ENCODE results near the gene TRABD2A.
"Not testable (repeated sequence)": the region's sequence is repeated elsewhere in the genome, so short reads cannot be mapped to it uniquely, and the experiment has no call there.

TRABD2A gene

DNA sequence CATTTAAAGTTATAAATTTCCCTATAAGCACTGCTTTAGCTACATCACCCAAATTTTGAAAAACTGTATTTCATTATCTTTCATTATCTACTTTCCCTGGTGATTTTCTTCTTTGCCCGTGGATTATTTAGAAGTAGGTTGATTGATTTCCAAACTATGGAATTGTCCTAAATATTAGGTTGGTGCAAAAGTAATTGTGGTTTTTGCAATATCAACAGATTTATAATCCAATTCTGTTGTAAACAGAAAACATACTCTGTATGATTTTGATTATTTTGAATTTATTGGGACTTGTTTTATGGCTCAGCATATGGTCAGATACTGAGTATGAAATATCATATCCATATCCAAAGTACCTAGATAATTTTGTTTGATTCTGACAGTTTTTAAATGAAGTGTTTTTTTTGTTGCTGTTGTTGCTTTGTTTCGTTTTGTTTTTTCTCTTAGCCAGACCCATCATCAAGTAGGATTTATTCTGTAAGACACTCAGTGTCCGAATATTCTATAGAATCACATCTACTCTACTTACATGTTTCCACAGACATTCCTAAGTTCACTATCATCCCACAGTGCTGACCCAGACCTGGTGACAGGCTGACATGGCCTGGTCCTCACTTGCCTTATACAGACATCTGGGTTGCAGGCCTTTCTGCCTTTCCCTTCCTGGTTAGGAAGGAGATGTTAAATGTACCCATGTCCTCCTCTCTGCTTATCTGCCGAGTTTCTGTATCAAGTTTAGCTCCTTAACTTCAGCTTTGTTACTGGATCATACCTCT lies 2.1 kb upstream of the TRABD2A start:
- TF ChIP-seq JUND (IDR thresholded peaks at IDR 0.05; ENCODE audit: low read depth): no peak
- in situ Hi-C loops (cut with HindIII; ENCODE audit: low pct_unique_long_range_greater_than_20kb, low sequenced_read_pairs): no loop called here
- no peak for DNase-seq (ENCODE audit: low read depth in 1 of 2, low spot score in 1 of 2)

DNA sequence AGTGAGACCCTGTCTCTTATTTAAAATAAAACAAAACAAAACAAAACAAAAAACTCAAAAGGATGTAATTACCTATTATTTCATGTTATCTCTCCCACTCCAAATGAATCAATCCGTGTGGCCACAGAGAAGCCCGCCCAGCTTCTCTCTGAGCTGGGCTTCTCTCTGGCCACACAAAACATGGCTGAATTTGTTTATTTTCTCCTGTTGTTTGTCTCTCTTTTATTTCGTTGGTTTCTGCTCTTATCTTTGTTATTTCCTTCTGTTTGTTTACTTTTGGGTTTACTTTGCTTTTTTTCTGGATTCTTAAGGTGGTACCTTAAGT lies 1.5 kb upstream of the TRABD2A start:
- no peak for TF ChIP-seq JUND (IDR thresholded peaks at IDR 0.05; ENCODE audit: low read depth)
- in situ Hi-C loops (cut with HindIII; ENCODE audit: low pct_unique_long_range_greater_than_20kb, low sequenced_read_pairs): no loop called here
- DNase-seq (ENCODE audit: low read depth in 1 of 2, low spot score in 1 of 2): no peak

DNA sequence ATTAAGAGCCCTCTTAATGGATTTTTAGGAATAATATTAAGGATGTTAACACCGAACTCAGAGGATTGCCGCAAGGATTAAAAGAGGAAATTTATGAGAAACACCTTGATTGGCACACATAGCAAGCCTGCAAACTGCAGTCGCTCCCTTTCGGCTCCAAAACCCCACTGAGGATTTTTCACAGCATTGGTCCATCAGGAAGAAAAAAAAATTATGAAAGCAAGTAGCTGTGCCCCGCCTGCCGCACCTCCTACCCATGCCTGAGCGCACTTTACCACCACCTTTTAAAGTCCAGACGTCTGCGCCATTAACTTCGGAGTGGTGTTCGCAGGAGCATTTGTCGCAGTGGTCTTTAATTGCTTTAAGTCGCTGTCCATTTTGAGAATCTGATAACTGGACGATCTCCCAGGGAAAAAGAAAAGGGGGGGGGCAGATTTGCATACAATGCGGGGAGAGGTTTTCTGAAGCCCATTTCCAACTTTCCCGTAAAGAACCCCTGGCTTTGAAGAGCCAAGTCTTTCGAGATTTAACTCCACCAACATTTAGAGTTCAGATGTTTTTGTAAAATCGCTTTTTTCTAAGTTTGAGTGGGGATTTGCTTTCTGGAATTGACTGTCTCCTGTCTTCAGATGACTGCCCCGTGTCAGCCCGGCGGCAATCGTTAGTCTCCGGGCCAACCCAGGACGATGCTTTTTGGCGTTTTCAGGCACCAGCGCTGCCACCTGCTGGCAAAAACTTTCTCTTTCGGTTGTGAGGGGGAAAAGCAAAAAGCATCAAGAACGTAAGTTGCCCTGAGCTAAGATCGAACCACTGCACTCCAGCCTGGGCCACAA lies 913 bp upstream of the TRABD2A start:
- in situ Hi-C loops (cut with HindIII; ENCODE audit: low pct_unique_long_range_greater_than_20kb, low sequenced_read_pairs): no loop called here
- DNase-seq (ENCODE audit: low read depth in 1 of 2, low spot score in 1 of 2): peak; percentile 43 to 80

DNA sequence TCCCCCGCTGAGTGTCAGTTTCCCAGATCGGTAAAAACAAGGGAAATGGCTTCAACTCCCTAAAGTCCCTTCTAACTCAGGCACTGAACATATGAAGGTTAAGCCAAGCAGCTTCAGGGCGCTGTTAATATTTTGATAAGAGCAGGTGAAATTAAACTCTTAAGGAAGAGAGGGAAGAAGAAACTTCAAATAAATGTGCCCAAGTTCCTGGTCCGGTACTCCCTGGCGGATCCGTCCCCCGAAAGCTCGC lies 564 bp downstream of the TRABD2A start:
- in situ Hi-C loops (cut with HindIII; ENCODE audit: low pct_unique_long_range_greater_than_20kb, low sequenced_read_pairs): no loop called here
- DNase-seq (ENCODE audit: low read depth in 1 of 2, low spot score in 1 of 2): no peak
- TF ChIP-seq JUND (IDR thresholded peaks at IDR 0.05; ENCODE audit: low read depth): no peak

More for the DNA sequence above, 913 bp upstream of the TRABD2A start:
- no peak for TF ChIP-seq JUND (IDR thresholded peaks at IDR 0.05; ENCODE audit: low read depth)

DNA sequence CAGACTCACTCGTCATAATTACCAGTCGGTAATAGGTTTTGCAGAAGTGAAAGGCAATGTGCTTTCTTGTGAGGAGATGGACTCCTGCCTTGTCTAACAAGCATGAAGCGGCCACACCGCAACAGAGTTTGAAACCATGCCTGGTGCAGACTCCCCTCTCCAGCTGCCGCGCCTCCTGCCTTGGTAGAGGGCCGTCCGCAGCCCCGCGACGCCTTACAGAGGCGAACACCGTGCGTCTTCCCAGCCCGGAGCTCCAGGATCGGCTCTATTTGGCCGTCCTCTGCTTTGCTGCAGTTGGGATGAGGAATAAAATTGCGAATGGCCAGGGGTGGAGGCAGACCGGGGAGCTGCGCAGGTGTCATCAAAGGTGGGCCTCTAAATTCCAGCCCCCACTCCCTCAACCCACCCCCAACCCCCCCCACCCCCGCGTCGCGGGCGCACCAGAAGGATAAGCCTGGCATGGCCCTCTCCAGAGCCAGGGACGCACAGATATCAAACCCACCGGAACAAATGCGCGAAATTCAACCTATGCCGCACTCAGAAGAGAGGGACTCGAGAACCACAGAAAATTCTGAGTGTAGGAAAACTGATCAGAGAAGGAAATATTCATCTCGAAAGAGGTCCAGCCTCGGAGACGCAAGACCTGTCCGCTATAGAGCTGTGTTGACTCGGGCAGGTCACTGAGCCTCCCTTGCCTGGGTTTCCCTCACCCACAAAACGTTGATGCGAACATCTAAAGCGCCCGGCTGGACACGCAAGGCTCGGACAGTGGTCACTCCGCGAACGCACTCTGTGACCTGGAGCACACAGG lies 1.1 kb downstream of the TRABD2A start:
- TF ChIP-seq JUND (IDR thresholded peaks at IDR 0.05; ENCODE audit: low read depth): no peak
- in situ Hi-C loops (cut with HindIII; ENCODE audit: low pct_unique_long_range_greater_than_20kb, low sequenced_read_pairs): no loop called here
- no peak for DNase-seq (ENCODE audit: low read depth in 1 of 2, low spot score in 1 of 2)

DNA sequence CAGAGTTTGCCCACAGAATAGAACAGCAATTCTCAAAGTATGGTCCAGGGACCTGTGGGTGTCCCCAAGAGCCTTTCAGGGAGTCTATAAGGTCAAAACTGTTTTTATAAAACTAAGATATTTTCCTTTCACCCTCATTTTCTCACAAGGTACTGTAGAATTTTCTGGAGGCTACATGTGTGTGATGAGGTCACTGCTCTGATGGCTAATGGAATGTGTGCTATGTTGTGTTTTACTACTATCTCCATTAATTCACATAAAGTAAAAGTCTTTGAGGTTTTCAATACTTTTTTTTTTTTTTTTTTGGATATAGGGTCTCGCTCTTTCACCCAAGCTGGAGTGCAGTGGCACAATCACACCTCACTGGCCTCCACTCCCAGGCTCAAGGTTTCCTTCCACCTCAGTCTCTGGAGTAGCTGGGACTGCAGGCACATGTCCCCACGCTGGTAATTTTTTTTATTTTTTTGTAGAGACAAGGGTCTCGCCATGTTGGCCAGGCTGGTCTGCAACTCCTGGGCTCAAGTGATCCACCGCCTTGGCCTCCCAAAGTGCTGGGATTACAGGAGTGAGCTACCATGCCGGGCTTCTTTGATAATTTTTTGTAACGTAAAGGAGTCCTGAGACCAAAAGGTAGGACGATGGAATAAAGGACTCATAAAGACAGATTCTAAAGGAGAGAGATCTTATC lies 1.8 kb downstream of the TRABD2A start:
- no peak for DNase-seq (ENCODE audit: low read depth in 1 of 2, low spot score in 1 of 2)
- in situ Hi-C loops (cut with HindIII; ENCODE audit: low pct_unique_long_range_greater_than_20kb, low sequenced_read_pairs): no loop called here
- no peak for TF ChIP-seq JUND (IDR thresholded peaks at IDR 0.05; ENCODE audit: low read depth)

DNA sequence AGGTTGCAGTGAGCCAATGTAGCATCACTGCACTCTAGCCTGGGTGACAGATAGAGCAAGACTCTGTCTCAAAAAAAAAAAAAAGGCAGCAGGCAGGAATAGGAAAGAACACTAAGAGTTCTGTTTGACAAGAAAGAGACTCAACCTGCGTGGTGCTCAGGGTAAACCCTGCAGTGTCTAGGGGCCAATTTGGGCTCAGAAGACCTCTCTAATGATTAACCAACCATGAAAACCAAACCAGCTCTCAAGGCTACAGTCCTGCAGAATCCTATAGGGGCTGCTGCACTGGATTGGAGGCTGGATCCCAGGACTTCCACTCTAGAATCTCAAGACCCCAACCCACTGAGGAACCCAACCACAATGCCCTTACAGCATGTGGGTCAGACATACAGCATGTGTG lies 2.4 kb downstream of the TRABD2A start:
- in situ Hi-C loops (cut with HindIII; ENCODE audit: low pct_unique_long_range_greater_than_20kb, low sequenced_read_pairs): no loop called here
- no peak for TF ChIP-seq JUND (IDR thresholded peaks at IDR 0.05; ENCODE audit: low read depth)
- no peak for DNase-seq (ENCODE audit: low read depth in 1 of 2, low spot score in 1 of 2)

DNA sequence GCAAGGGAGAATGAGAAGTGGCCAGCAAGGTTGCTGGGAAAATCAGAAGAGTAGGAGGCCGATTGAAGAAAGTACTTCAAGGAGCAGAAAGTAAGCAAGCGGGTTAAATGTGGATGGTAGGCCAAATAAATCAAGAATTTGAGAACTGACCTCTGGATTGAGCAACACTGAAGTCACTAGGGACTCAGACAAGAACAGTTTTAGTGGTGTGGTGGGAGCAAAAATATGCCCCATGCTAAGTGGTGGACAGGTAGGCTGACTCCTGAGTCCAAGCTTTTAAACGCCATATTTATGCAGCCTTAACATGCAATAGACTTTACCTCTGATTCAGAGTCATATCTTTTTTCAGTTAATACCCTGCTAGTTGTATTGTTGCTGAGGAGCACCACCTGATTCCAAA lies 4.5 kb downstream of the TRABD2A start:
- no peak for TF ChIP-seq JUND (IDR thresholded peaks at IDR 0.05; ENCODE audit: low read depth)
- in situ Hi-C loops (cut with HindIII; ENCODE audit: low pct_unique_long_range_greater_than_20kb, low sequenced_read_pairs): no loop called here
- no peak for DNase-seq (ENCODE audit: low read depth in 1 of 2, low spot score in 1 of 2)

DNA sequence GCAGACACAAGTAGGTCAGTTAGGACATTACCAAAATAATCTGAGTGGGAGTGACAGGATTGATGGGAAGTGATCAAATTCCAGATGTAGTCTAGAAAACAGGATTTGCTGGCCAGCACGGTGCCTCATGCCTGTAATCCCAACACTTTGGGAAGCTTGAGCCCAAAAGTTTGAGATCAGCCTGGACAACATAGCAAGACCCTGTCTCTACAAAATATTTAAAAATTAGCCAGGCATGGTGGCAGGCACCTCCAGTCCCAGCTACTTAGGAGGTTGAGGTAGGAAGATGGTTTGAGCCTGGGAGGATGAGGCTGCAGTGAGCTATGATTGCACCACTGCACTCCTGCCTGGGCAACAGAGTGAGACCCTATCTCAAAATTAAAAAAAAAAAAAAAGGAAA lies 5.3 kb downstream of the TRABD2A start:
- in situ Hi-C loops (cut with HindIII; ENCODE audit: low pct_unique_long_range_greater_than_20kb, low sequenced_read_pairs): not testable (repeated sequence)

DNA sequence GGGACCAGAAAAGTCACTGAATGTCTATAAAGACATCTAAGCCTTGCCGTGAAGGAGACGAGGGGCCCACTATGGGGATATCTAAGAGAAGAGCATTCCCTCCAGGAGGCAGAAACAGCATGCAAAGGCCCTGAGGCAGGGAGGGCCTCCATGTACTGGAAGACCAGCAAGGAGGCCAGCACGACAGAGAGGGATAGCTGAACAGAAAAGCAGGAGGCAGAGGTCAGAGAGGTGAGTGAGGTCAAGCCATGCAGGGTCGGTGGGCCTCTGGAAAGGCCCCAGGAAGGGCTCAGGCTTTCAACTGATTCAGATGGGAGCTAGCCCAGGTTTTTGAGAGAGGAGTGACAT lies 5.7 kb downstream of the TRABD2A start:
- DNase-seq (ENCODE audit: low read depth in 1 of 2, low spot score in 1 of 2): no peak
- in situ Hi-C loops (cut with HindIII; ENCODE audit: low pct_unique_long_range_greater_than_20kb, low sequenced_read_pairs): no loop called here
- TF ChIP-seq JUND (IDR thresholded peaks at IDR 0.05; ENCODE audit: low read depth): no peak

More for the DNA sequence above, 5.3 kb downstream of the TRABD2A start:
- DNase-seq (ENCODE audit: low read depth in 1 of 2, low spot score in 1 of 2): not testable (repeated sequence)

DNA sequence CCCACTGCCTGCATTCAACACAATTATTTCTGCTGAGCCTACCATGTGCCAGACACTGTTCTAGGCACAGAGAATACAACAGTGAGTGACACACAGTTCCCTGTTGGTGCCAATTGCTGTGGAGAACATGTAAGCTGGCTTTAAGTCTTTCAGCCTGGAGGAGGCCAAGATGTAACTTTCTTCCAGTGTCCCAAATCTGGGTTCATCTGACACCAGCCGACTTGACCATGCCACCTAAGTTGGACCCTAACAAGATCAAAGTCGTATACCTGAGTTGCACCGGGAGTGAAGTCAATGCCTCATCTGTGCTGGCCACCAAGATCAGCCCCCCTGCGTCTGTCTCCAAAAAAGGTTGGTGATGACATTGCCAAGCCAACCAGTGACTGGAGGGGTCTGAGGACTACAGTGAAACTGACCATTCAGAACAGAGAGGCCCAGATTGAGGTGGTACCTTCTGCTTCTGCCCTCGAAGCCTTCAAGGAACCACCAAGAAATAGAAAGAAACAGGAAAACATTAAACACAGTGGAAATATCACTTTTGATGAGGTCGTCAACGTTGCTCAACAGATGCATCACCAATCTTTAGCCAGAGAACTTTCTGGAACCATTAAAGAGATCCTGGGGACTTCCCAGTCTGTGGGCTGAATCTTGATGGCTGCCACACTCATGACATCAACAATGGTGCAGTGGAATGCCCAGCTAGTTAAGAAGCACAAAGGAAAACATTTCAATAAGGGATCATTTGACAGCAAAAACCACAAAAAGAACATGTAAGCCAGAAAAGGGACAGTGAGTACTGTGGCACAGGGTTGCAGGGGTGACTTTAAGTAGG lies 6.3 kb downstream of the TRABD2A start:
- no peak for DNase-seq (ENCODE audit: low read depth in 1 of 2, low spot score in 1 of 2)
- in situ Hi-C loops (cut with HindIII; ENCODE audit: low pct_unique_long_range_greater_than_20kb, low sequenced_read_pairs): no loop called here
- TF ChIP-seq JUND (IDR thresholded peaks at IDR 0.05; ENCODE audit: low read depth): no peak

DNA sequence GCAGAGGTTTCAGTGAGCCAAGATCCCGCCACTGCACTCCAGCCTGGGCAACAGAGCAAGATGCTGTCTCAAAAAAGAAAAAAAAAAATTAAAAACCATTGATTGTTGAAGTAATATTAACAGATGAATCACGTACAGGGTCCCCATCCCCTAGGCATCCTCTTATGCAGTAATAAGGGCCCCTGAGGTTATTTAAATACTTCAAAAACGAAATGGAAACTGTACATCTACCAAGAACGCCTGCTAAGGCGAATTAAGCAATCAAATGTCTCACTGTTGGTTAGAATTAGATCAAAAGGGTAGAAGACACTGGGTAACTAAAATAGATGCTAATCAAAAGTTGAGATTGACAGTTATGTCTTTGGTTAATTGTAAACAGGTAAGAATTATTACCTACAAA lies 7.5 kb downstream of the TRABD2A start:
- in situ Hi-C loops (cut with HindIII; ENCODE audit: low pct_unique_long_range_greater_than_20kb, low sequenced_read_pairs): no loop called here
- TF ChIP-seq JUND (IDR thresholded peaks at IDR 0.05; ENCODE audit: low read depth): no peak

DNA sequence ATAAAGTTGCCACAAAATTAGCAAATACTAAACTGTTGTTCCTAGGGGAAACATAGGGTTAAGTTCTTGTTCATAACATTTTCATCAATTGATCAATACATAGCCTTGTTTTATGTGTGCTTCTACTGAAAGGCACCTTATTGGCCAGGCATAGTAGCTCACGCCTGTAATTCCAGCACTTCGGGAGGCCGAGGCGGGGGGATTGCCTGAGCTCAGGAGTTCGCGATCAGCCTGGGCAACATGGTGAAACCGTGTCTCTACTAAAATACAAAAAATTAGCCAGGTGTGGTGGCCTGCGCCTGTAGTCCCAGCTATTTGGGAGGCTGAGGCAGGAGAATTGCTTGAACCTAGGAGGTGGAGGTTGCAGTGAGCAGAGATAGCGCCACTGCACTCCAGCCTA lies 8.2 kb downstream of the TRABD2A start:
- in situ Hi-C loops (cut with HindIII; ENCODE audit: low pct_unique_long_range_greater_than_20kb, low sequenced_read_pairs); DNase-seq (ENCODE audit: low read depth in 1 of 2, low spot score in 1 of 2): not testable (repeated sequence)

More for the DNA sequence above, 7.5 kb downstream of the TRABD2A start:
- DNase-seq (ENCODE audit: low read depth in 1 of 2, low spot score in 1 of 2): no peak
